ENCODE data around the gene OR2H1.

Gene OR2H1

DNA sequence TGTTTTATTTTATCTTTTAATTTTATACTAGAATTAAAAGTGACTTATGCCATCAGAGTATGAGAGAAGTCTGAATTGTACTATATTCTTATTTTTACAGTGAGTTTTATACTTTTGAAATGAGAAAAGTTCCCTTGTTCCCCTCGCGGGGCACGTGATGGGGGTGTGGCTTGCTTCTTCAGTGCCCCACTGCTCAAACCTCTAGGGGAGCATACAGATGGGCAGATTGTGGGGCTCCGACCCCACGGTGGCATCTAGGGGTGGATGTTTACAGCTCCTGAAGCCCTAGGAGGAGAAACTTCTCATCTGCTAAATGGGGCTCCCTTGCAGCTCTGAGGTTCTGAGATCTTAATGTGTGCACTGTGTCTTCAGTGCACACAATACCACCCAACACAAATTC is 42.7 kb downstream of the OR2H1 start:
- TF ChIP-seq POLR2A (IDR thresholded peaks at IDR 0.05; ENCODE audit: extremely low read depth, insufficient read length) (no peak), MYC (IDR thresholded peaks at IDR 0.05; ENCODE audit: low read depth, low read length) (no peak)
- TF ChIP-seq, protein P1, sequence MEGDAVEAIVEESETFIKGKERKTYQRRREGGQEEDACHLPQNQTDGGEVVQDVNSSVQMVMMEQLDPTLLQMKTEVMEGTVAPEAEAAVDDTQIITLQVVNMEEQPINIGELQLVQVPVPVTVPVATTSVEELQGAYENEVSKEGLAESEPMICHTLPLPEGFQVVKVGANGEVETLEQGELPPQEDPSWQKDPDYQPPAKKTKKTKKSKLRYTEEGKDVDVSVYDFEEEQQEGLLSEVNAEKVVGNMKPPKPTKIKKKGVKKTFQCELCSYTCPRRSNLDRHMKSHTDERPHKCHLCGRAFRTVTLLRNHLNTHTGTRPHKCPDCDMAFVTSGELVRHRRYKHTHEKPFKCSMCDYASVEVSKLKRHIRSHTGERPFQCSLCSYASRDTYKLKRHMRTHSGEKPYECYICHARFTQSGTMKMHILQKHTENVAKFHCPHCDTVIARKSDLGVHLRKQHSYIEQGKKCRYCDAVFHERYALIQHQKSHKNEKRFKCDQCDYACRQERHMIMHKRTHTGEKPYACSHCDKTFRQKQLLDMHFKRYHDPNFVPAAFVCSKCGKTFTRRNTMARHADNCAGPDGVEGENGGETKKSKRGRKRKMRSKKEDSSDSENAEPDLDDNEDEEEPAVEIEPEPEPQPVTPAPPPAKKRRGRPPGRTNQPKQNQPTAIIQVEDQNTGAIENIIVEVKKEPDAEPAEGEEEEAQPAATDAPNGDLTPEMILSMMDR (IDR thresholded peaks at IDR 0.05; ENCODE audit: low read depth, low read length), result no peak
- TF ChIP-seq, protein P2, sequence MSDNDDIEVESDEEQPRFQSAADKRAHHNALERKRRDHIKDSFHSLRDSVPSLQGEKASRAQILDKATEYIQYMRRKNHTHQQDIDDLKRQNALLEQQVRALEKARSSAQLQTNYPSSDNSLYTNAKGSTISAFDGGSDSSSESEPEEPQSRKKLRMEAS (IDR thresholded peaks at IDR 0.05; ENCODE audit: low read depth, low read length), result no peak
- DNase-seq (ENCODE audit: low read depth), result no peak
- H3K4me3 ChIP-seq (ENCODE audit: low read depth, low read length), result no peak overlapping the region

DNA sequence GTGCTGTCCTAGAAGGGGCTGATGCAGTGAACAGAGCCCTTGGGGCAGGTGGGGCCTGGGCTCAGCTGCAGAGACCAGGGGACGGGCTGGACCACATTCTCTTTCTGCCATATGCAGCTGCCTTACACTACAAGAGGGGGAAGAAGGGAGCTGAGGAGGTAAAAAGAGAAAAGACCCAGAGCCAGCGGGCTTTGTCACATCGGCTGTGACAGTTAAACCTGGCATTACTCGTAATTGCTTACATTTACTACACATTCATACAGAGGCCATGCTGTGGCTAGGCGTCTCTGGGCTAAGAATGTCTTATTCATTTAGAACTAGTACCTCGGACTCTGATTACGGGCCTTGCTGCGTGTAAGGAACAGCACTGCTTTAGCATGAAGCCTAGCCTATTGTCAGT is 43.6 kb downstream of the OR2H1 start:
- DNase-seq (ENCODE audit: low read depth), result no peak
- H3K4me3 ChIP-seq (ENCODE audit: low read depth, low read length), result no peak overlapping the region
- TF ChIP-seq, protein P1 (IDR thresholded peaks at IDR 0.05; ENCODE audit: low read depth, low read length), result no peak
- TF ChIP-seq POLR2A (IDR thresholded peaks at IDR 0.05; ENCODE audit: extremely low read depth, insufficient read length) (no peak), MYC (IDR thresholded peaks at IDR 0.05; ENCODE audit: low read depth, low read length) (no peak)
- TF ChIP-seq, protein P2 (IDR thresholded peaks at IDR 0.05; ENCODE audit: low read depth, low read length), result no peak

DNA sequence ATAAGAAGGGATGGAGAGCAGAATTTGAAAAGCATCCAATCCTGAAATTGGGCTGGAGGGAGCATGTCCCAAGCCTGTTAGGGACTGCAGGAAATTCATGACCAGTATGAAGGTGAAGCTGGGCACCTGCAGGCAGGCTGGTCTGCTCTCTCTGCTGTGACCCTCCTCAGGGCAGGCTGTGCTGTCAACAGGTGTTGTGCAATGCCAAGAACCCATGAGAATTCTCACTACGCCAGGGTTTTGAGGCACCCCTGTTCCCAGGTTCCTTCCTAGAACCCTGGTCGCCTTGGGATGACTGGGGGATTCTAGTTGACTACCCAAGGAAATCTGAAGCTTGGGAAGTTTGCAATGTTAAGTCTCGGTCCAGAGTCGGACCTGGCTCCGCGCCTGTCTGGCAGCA is 44.2 kb downstream of the OR2H1 start:
- H3K4me3 ChIP-seq (ENCODE audit: low read depth, low read length), result no peak overlapping the region
- TF ChIP-seq, protein P1 (IDR thresholded peaks at IDR 0.05; ENCODE audit: low read depth, low read length), result no peak
- no peak for TF ChIP-seq MYC (IDR thresholded peaks at IDR 0.05; ENCODE audit: low read depth, low read length)
- TF ChIP-seq POLR2A (IDR thresholded peaks at IDR 0.05; ENCODE audit: extremely low read depth, insufficient read length), result no peak
- TF ChIP-seq, protein P2 (IDR thresholded peaks at IDR 0.05; ENCODE audit: low read depth, low read length), result no peak
- no peak for DNase-seq (ENCODE audit: low read depth)

DNA sequence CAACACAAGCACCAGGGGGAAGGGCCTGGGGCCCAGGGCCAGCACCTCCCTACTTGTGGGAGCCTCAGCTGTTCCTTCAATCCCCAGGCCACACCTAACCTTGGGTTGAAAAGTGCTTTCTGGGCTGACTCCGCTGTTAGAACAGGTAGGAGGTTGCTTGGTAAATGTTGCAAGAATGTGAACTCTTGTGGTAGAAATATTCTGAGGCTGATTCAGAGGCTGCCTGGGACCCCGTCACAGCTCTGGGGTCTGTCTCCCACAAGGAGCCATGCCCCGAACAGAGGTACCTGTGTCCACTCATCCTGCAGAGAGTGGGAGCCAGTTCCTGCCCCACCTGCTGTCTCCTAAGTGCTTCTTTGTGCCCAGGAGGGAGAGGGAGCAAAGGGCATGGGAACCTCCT is 45.2 kb downstream of the OR2H1 start:
- no peak overlapping the region for H3K4me3 ChIP-seq (ENCODE audit: low read depth, low read length)
- TF ChIP-seq, protein P2 (IDR thresholded peaks at IDR 0.05; ENCODE audit: low read depth, low read length), result no peak
- TF ChIP-seq MYC (IDR thresholded peaks at IDR 0.05; ENCODE audit: low read depth, low read length) (no peak), POLR2A (IDR thresholded peaks at IDR 0.05; ENCODE audit: extremely low read depth, insufficient read length) (no peak)
- TF ChIP-seq, protein P1 (IDR thresholded peaks at IDR 0.05; ENCODE audit: low read depth, low read length), result no peak
- no peak for DNase-seq (ENCODE audit: low read depth)

DNA sequence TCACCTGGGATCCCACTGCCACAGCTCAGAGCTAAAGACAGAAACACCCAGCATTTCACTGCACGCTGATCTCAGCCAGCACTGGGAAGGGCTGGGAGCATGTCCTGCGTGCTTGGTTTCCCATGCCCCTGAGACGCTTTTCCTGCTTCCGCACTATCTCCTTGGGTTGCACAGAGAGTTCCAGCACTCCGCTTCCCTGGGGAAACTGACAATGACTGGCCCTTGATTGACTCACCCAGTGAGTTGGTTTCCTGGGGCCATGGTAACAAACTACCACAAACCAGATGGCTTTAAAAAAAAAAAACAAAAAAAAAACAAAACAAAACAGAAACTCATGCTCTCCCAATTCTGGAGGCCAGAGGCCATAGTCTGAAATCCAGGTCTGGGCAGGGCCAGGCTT is 45.6 kb downstream of the OR2H1 start:
- no peak for DNase-seq (ENCODE audit: low read depth)
- no peak overlapping the region for H3K4me3 ChIP-seq (ENCODE audit: low read depth, low read length)
- no peak for TF ChIP-seq MYC (IDR thresholded peaks at IDR 0.05; ENCODE audit: low read depth, low read length)
- TF ChIP-seq POLR2A (IDR thresholded peaks at IDR 0.05; ENCODE audit: extremely low read depth, insufficient read length), result no peak
- TF ChIP-seq, protein P1 (IDR thresholded peaks at IDR 0.05; ENCODE audit: low read depth, low read length), result no peak
- TF ChIP-seq, protein P2 (IDR thresholded peaks at IDR 0.05; ENCODE audit: low read depth, low read length), result no peak

DNA sequence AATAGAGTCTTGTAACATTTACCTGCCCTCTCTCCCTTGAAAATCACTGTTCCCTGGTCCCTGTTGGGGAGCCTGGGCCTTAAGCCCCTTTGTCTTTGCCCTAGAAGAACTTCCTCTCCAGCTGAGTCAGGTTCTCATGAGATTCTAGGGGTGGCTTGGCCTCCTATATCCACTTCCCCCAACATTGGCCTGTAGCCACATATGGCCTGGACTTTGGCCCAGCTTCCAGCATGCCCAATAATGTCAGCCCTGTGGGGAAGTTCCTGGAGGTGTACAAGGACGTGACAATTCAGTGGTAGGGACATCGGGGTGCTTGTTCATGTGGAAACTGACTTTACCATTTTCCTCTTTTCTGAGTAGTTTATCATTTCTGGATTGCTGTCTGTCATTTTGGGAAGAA is 48.0 kb downstream of the OR2H1 start:
- H3K4me3 ChIP-seq (ENCODE audit: low read depth, low read length), result no peak overlapping the region
- TF ChIP-seq, protein P2 (IDR thresholded peaks at IDR 0.05; ENCODE audit: low read depth, low read length), result no peak
- no peak for TF ChIP-seq POLR2A (IDR thresholded peaks at IDR 0.05; ENCODE audit: extremely low read depth, insufficient read length)
- no peak for TF ChIP-seq MYC (IDR thresholded peaks at IDR 0.05; ENCODE audit: low read depth, low read length)
- TF ChIP-seq, protein P1 (IDR thresholded peaks at IDR 0.05; ENCODE audit: low read depth, low read length), result no peak
- DNase-seq (ENCODE audit: low read depth), result no peak
